SK-MEL-5 (cell line): Measurements from ENCODE around the gene PCP4L1. TPM values are rescaled to one million over a fixed set of nuclear protein-coding genes. Genes with fewer than 3 reads are reported as not detected.
"Not testable (repeated sequence)": the region's sequence is repeated elsewhere in the genome, so short reads cannot be mapped to it uniquely, and the experiment has no call there.

Experiments used
- DNase-seq: peaks from one replicate; pipeline ENCODE4 v3.0.0-alpha.2; 2016; ENCODE audit warnings: low read depth, low spot score
- in situ Hi-C: cut with HindIII; loops from 2 replicates; pipeline ENCODE4 v1.10.0; 2016; ENCODE audit warnings: low sequenced_read_pairs, high pct_unique_total_duplicates, low pct_unique_long_range_greater_than_20kb
- polyA plus RNA-seq, 2 experiments: library from polyadenylated mRNA; depleted of rRNA; stranded (reverse); fragments of >200 nt; gene quantifications; 2 replicates each; pipeline ENCODE4 v1.2.3, GENCODE V29; 2015
- total RNA-seq: library from RNA; depleted of rRNA; stranded (reverse); fragments of >200 nt; shearing (Covaris generic); gene quantifications from 2 replicates; pipeline ENCODE4 v1.2.3, GENCODE V29; 2014; rRNA removed

PCP4L1 gene
- not detected in 2 replicates for total RNA-seq
- polyA plus RNA-seq (2015; cell fraction: cytosol; rRNA removed) = not detected in 2 replicates
- not detected in 2 replicates for polyA plus RNA-seq (2015; cell fraction: nucleus; rRNA removed)

GRCh38 chr1:161258439-161259344 is at the start of gene PCP4L1:
PCP4L1 (plus strand) TSS chr1:161258745; CDS start chr1:161258975, 230 bp downstream.
- peak; percentile 45 for DNase-seq
- in situ Hi-C loops = no loop called here

GRCh38 chr1:161209790-161210409 is 48.6 kb upstream of the PCP4L1 start:
- peak; percentile 86 for DNase-seq
- in situ Hi-C loops = loop anchor here (25.0 kb wide), 1 partner anchor 177 kb away; no protein-coding TSS in a partner anchor

GRCh38 chr1:161214369-161214768 is 44.2 kb upstream of the PCP4L1 start:
- in situ Hi-C loops = loop anchor here (25.0 kb wide), 1 partner anchor 173 kb away; no protein-coding TSS in a partner anchor
- no peak for DNase-seq

DNA sequence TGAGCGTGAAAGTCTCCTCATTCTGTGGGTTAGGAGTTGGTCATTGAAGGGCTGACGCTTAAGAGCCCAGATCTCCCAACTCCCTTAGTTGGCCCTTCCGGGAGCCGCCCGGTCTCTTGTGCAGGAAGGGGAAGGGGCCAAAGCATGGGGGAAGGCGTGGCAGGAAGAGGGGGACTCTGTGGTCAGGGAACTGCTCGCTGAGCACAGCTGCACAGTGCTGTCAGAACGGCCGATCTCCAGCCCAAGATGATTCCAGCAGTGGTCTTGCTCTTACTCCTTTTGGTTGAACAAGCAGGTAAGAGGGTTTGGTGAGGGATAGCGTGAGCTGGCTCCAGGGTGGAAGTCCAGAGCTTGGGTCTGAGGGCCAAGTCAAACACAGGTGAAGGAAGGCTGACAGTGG is 43.5 kb upstream of the PCP4L1 start, which contains the start of gene FCER1G:
Gene FCER1G, plus strand, starts transcription at position 220 of the 400 bp plus-strand sequence. Its CDS starts 27 bp downstream, at position 247.
- in situ Hi-C loops = loop anchor here (25.0 kb wide), 1 partner anchor 172 kb away; no protein-coding TSS in a partner anchor
- DNase-seq = no peak

DNA sequence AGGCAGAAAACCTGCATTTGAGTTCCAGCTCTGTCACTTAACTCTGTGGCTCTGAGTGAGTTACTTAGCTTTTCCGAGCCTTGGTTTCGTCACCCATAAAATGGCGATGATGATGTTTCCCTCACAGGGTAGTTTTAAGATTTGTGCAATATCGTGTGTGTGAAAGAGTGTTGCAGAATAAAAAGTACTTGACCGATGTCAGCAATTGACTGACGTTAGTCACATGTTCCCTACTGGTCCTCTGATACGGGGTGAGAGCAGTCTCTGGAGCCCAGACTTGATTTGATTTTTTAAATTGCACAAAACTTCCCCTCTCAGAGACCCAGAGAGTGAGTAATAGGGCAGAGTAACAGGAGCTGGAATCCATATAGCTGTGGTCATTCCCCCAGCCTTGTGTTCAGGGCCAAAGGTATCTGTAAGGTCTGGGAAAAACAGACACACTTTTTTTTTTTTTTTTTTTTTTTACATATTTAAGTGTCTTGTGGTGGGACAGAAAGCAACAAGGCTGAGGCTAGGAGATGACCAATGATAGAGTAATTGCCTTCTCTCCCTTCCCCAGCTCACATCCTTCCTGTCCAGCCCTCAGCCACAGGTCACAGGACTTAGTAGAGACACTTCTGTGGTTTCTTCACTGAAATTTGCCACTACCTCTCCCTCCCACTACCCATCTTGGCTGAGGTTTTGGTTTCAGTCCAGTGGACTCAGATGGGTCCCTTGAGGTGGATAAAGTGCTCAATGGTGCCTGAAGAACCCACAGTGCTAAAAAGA is 41.4 kb upstream of the PCP4L1 start:
- in situ Hi-C loops = loop anchor here (25.0 kb wide), 1 partner anchor 170 kb away; no protein-coding TSS in a partner anchor

DNA sequence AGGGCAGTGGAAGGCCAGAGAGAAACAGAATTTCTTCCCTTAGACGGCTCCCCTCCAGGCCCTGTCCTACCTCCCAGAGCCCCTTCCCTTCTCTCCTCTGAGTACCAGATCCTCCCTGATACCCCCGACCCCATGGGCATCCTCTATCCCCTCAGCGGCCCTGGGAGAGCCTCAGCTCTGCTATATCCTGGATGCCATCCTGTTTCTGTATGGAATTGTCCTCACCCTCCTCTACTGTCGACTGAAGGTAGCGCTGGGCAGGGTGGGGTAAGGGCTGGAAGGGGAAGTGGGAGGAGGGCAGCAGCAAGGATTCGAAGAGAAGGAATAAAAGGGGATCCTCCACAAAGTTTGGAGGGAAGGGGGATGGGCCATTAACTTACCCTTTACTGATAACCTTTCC is 40.7 kb upstream of the PCP4L1 start:
- in situ Hi-C loops = loop anchor here (25.0 kb wide), 1 partner anchor 169 kb away; no protein-coding TSS in a partner anchor

More for the DNA sequence above, 41.4 kb upstream of the PCP4L1 start:
- peak; percentile 63 for DNase-seq

GRCh38 chr1:161218301-161219077 is 40.1 kb upstream of the PCP4L1 start:
- in situ Hi-C loops = loop anchor here (25.0 kb wide), 1 partner anchor 169 kb away; no protein-coding TSS in a partner anchor

More for the DNA sequence above, 40.7 kb upstream of the PCP4L1 start:
- no peak for DNase-seq

DNA sequence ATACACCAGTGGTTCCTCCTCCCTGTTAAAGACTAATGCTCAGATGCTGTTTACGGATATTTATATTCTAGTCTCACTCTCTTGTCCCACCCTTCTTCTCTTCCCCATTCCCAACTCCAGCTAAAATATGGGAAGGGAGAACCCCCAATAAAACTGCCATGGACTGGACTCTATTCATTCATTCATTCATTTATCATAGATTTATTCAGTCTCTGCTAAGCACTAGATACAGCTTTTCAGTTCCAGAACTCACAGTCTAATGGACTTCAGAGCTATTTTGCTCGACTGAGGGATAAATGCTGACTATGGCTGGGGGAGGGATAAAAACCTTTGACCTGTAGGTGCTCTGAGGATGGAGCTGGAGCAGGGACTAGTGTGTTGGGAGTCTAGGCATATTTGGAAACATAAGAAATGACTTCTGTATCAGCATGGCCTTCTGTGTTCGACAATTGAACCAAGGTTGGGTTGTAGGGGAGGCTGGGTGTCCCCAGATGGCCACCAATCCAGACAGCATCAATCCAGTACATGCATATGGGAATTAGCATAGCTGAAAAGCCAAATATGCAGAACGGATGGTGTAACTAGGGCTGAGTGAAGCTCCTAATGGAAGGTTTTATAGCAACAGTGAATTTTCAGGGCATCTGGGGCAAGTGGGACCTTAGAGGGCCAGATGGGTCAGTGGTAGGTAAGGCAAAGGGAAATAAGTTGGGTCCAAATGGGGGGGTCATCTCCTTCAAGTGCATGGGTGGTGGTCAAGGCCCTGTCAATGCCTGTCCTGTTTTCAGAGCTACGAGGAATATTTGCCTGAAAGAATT is 39.3 kb upstream of the PCP4L1 start:
- in situ Hi-C loops = loop anchor here (25.0 kb wide), 1 partner anchor 168 kb away; no protein-coding TSS in a partner anchor
- DNase-seq = no peak

More at GRCh38 chr1:161218301-161219077, 40.1 kb upstream of the PCP4L1 start:
- DNase-seq = no peak

GRCh38 chr1:161220002-161220401 is 38.5 kb upstream of the PCP4L1 start:
- in situ Hi-C loops = loop anchor here (25.0 kb wide), 1 partner anchor 167 kb away; no protein-coding TSS in a partner anchor
- no peak for DNase-seq

DNA sequence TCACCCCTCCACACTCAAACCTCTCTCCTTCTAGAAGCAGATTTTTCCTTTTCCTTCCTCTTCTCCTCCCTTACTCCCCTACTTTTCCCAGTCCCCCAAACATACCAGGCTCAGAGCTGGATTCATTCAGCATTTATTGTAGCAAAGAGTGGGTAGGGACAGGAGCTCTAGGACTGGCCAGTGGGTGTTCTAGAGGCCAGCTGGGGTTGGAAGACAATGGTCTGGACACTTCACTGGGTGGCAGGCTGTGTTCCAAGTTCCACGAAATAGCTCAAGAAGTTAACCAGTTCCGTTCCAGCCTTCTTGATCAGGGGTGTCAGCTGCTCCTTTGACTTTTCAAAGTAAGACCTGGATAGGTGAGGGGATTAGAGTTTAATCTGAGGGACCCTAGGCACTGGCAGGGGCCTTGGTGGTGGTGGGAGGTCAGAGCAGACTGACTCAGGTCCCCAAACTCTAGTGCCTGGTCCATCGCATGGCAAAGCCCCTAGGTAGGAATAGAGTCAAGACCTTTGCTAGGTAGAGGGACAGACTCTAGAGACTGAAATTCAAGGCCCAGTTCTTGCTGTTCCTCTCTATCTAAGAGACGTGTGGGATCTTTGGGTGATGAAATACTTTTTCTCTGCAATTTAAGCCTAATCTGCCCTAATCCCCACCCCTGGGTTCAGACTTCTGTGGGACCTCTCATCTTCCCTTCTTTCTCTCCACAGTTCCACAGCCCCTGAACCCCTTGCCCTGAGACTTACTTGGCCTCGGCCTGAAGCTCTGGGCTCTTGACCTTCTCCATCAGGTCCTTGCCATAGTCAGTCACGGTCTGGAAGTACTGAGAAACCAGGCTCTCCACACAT is 36.1 kb upstream of the PCP4L1 start:
- no peak for DNase-seq
- in situ Hi-C loops = loop anchor here (25.0 kb wide), 1 partner anchor 165 kb away; no protein-coding TSS in a partner anchor

- in situ Hi-C loops = loop anchor here (25.0 kb wide), 1 partner anchor 163 kb away; no protein-coding TSS in a partner anchor
- no peak for DNase-seq
These were observed 34.5 kb upstream of the PCP4L1 start for GRCh38 chr1:161223805-161224694.

DNA sequence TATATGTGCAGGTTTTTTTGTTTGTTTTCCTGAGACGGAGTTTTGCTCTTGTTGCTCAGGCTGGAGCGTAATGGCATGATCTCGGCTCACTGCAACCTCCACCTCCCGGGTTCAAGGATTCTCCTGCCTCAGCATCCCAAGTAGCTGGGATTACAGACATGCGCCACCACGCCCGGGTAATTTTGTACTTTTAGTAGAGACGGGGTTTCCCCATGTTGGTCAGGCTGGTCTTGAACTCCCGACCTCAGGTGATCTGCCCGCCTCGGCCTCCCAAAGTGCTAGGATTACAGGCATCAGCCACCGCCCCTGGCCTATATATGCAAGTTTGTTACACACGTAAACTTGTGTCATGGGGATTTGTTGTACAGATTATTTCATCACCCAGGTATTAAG is 33.9 kb upstream of the PCP4L1 start:
- in situ Hi-C loops = loop anchor here (25.0 kb wide), 1 partner anchor 163 kb away; no protein-coding TSS in a partner anchor
- DNase-seq = not testable (repeated sequence)

- no peak for DNase-seq
- in situ Hi-C loops = no loop called here
These were observed 33.4 kb upstream of the PCP4L1 start for GRCh38 chr1:161225178-161225533.
